Posterior vena cava (tissue), 2 donors: ENCODE data around the gene CNR2. TPM values are rescaled to one million over a fixed set of nuclear protein-coding genes. Genes with fewer than 3 reads are reported as not detected.
"Not testable (repeated sequence)": the region's sequence is repeated elsewhere in the genome, so short reads cannot be mapped to it uniquely, and the experiment has no call there.

ENCODE experiments used
- DNase-seq: peaks from one replicate; pipeline ENCODE4 v3.0.0-alpha.2; 2020; ENCODE audit warnings: low spot score
- intact Hi-C, 2 donors: fragments of 100-400 bp; cut with DNase I; formaldehyde crosslinking; loops; one replicate each; pipeline versions ENCODE4 v1.14.1 to v1.14.2; 2022 to 2023
- total RNA-seq, 2 donors: library from RNA; stranded (reverse); fragmentation: NEBNext Ultra II Directional; extraction: Animal tissue kit (Norgen Biotek cat#: 25700); gene quantifications; one replicate each; pipeline ENCODE4 v1.2.1, GENCODE V29; 2021
- donor health status: DM: yes; HTN: yes; CAD: no.
- donor health status: DM: yes; HTN: yes; CAD: no.

CNR2 gene
- total RNA-seq, 2 donors from 2014 or later, result 0.05 to 0.14 TPM

DNA sequence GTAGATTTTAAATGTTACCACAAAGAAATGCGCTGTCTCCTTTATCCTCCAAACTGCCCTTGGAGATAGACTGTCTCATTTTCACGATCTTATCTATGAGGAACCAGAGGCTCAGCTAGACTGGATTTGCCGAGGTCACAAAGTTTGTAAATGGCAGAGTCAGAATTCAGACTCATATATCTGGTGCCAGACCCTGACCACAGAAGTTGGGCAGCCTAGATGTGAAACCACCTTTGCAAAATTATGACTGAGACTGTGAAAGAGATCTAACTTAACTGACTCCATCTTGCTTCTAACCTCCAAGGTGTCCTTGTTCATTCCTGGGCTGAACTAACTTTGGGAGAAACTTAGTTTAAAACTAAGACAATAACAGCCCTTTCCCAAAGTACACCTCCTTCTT lies 14.1 kb downstream of the CNR2 start:
- DNase-seq, result no peak
- intact Hi-C loops, result no loop called here

GRCh38 chr1:23897083-23897482 lies 16.1 kb downstream of the CNR2 start:
- DNase-seq, result no peak
- intact Hi-C loops, result no loop called here

- no peak for DNase-seq
- intact Hi-C loops, result no loop called here
Measured at GRCh38 chr1:23896491-23896890, 16.7 kb downstream of the CNR2 start.

GRCh38 chr1:23895993-23896392 lies 17.2 kb downstream of the CNR2 start:
- no peak for DNase-seq
- intact Hi-C loops, result no loop called here

- DNase-seq, result no peak
- intact Hi-C loops, result no loop called here
Measured at GRCh38 chr1:23895082-23895481, 18.1 kb downstream of the CNR2 start.

GRCh38 chr1:23889074-23889473 lies 24.1 kb downstream of the CNR2 start:
- intact Hi-C loops, result no loop called here
- no peak for DNase-seq

- intact Hi-C loops, result no loop called here
- no peak for DNase-seq
Measured at GRCh38 chr1:23885222-23885621, 27.9 kb downstream of the CNR2 start.

- intact Hi-C loops, result no loop called here
- DNase-seq, result no peak
Measured at GRCh38 chr1:23882746-23883145, 30.4 kb downstream of the CNR2 start.

DNA sequence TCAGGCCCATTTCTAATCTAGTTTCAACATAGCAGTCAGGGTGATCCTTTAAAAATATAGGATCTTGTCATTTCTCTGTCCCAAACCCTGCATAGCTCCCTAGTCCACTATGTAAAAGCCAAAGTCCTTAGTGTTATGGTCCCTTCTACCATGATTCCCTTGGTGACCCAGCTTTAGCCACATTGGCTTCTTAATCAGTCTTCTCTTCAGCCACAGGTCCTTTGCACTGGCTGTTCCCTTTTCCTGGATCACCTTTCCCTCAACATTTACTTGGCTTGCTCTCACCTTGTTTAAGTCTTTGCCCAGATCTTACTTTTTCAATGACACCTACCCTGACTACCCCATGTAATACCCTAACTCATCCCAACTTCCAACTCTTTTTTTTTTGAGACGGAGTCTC lies 33.4 kb downstream of the CNR2 start:
- intact Hi-C loops, result no loop called here
- DNase-seq, result no peak

GRCh38 chr1:23878668-23879067 lies 34.5 kb downstream of the CNR2 start:
- DNase-seq, result no peak
- intact Hi-C loops, result no loop called here

DNA sequence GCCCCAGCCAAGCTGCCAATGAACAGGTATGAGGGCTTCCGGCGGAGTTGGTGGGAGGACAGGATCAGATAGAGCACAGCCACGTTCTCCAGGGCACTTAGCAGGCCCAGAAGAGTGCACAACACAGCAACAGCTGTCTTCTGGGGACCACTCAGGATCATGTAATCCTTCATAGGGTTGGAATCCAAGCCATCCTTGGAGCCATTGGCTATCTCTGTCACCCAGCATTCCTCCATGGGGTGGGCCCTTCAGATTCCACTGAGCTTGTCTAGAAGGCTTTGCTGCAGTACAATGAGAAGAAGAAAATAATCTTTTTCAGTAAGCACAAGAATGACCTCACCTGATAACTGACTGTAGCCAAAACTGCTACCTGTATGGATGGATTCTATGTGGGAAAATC lies 37.8 kb downstream of the CNR2 start:
- intact Hi-C loops, result no loop called here

GRCh38 chr1:23872421-23872820 lies 40.7 kb downstream of the CNR2 start:
- intact Hi-C loops, result no loop called here

More for the DNA sequence above, 37.8 kb downstream of the CNR2 start:
- DNase-seq, result no peak

GRCh38 chr1:23869051-23869450 lies 44.1 kb downstream of the CNR2 start:
- intact Hi-C loops, result no loop called here

More at GRCh38 chr1:23872421-23872820, 40.7 kb downstream of the CNR2 start:
- DNase-seq, result no peak

GRCh38 chr1:23868557-23869016 lies 44.6 kb downstream of the CNR2 start:
- DNase-seq, result no peak
- intact Hi-C loops, result no loop called here

More at GRCh38 chr1:23869051-23869450, 44.1 kb downstream of the CNR2 start:
- DNase-seq, result no peak

DNA sequence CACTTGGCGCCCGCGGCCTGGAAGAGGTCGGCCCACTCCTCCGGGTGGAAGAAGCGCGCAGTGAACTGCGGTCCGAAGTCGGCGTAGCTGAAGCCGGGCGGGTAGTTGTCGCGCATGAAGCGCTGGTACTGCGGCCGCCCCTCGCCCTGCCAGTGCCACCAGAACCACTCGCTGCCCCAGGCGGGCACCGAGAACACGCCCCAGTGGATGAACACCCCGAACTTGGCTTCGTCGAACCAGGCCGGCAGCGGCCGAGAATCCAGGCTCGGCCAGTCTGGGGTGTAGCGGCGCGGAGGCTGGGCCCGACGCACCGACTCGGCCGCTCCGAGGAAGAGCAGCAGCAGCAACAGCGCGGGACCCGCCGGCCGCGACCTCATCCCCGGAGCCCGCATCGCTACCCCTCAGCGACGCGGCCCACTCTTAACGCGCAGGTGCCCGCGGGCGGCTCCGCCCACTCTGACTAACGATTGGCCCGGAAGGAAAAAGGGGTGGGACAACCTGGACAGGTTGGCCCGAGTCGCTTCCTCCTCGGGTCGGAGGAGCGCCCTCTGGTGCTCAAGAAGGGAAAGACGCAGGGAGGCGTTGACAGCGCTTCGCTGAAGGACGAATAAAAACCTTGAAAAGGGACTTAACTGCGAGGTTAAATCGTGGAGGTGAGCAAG lies 45.1 kb downstream of the CNR2 start, which contains the start of gene FUCA1:
Gene FUCA1, minus strand, starts transcription at position 396 of the 662 bp plus-strand sequence. Its CDS starts 4 bp downstream, at position 392.
- DNase-seq, result peak; percentile 96
- intact Hi-C loops, result no loop called here

- no peak for DNase-seq
- intact Hi-C loops, result no loop called here
Measured at GRCh38 chr1:23867542-23867894, 45.6 kb downstream of the CNR2 start.

DNA sequence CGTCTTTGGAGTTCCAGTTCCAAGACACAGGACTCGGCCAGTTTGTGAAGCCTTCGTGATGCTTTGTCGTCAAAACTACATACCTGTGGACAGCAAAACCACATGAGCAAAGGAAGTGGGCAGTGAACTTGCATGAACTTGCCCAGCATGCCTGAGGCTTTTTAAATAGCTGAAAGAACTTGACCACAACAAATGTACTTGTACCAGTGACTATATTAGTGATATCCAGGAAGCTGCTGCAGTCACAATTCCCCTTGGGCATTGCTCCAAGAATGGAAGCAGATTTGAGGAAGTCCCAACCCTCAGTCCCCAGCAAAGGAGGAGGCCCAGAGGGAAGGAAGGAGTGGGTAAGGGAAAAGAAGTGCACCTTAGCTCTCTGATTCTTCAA lies 47.6 kb downstream of the CNR2 start:
- no peak for DNase-seq
- intact Hi-C loops, result no loop called here

GRCh38 chr1:23864801-23865542 lies 48.2 kb downstream of the CNR2 start:
- DNase-seq, result no peak
- intact Hi-C loops, result loop anchor here in 1 of 2 donors (5.0 kb wide), 1 partner anchor 93 kb away; no protein-coding TSS in a partner anchor

GRCh38 chr1:23862640-23863039 lies 50.5 kb downstream of the CNR2 start:
- intact Hi-C loops, result loop anchor here in 1 of 2 donors (5.0 kb wide), 1 partner anchor 90 kb away; no protein-coding TSS in a partner anchor
- DNase-seq, result no peak

- intact Hi-C loops, result no loop called here
Measured at GRCh38 chr1:23854568-23854967, 58.6 kb downstream of the CNR2 start.

DNA sequence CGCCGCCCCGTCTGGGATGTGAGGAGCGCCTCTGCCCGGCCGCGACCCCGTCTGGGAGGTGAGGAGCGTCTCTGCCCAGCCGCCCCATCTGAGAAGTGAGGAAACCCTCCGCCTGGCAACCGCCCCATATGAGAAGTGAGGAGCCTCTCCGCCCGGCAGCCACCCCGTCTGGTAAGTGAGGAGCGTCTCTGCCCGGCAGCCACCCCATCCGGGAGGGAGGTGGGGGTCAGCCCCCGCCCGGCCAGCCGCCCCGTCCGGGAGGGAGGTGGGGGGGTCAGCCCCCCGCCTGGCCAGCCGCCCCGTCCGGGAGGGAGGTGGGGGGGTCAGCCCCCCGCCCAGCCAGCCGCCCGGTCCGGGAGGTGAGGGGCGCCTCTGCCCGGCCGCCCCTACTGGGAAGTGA lies 60.0 kb downstream of the CNR2 start:
- DNase-seq, intact Hi-C loops: not testable (repeated sequence)

More at GRCh38 chr1:23854568-23854967, 58.6 kb downstream of the CNR2 start:
- no peak for DNase-seq
